ENCODE data around the gene RUNDC3A.

Gene RUNDC3A

DNA sequence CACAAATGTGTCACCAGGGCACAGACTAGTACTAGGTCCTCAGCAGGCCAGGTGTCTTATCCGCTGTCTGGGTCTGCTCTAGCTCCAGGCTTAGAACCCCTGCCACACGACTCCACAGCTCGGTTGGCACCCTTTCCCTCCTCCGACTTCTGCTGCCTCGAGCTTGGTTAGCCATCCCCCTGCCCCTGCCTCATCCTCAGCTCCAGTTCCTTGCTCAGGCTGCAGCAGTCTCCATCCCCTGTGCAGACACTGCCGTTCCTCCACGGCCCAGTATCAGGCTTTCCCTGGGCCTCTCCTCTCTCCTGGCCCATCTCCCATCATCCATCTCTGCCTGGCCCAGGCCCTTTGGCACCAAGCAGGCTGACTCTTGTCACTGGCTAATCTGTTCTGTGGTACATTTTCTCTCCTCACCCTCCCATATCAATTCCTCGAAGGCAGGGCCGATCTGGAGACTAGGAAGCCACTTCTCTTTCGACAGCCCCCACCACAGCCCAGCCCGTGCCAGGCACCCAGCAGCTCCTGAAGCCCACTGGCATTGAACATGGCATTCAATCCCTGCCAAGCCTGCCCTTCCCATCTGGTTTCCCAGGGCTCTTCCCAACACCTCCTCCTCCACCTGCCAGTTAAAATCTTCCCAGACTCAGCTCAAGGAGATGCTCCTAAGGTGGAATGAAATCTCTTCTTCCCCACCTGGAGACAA, 35.3 kb downstream of the RUNDC3A start:
- no peaks in the 10 kb centered on the region for H3K36me3 ChIP-seq (ENCODE audit: insufficient read depth, low read length)
- H3K4me2 ChIP-seq (ENCODE audit: low read length): no peak overlapping the region
- no peaks in the 10 kb centered on the region; the same call in 1 of the 2 replicates for H3F3A ChIP-seq (ENCODE audit: insufficient read depth, low read length)
- H3K79me2 ChIP-seq (ENCODE audit: insufficient read depth, low read length): no peaks in the 10 kb centered on the region
- no peak overlapping the region for H3K4me3 ChIP-seq (ENCODE audit: low read depth, low read length, poor library complexity, severe bottlenecking)
- H3K27ac ChIP-seq (ENCODE audit: low read depth, low read length, poor library complexity, severe bottlenecking): no peak overlapping the region
- H3K9ac ChIP-seq (ENCODE audit: low read length): no peak overlapping the region
- no peaks in the 10 kb centered on the region for H3K27me3 ChIP-seq (ENCODE audit: insufficient read depth, low read length)
- no peaks in the 10 kb centered on the region for H3K9me3 ChIP-seq (ENCODE audit: low read length)
- H3K9me2 ChIP-seq (ENCODE audit: low read depth, low read length): no peaks in the 10 kb centered on the region
- H3K4me1 ChIP-seq (ENCODE audit: insufficient read depth, low read length, severe bottlenecking): peaks cover 39% of the 10 kb centered on the region
- TF ChIP-seq EZH2 (IDR thresholded peaks at IDR 0.05; ENCODE audit: borderline replicate concordance, low read length) (no peak), CTCF (IDR thresholded peaks at IDR 0.05; ENCODE audit: low read length) (no peak)
- no peak overlapping the region for H2AFZ ChIP-seq (ENCODE audit: low read length)
- no peaks in the 10 kb centered on the region for H4K20me1 ChIP-seq (ENCODE audit: insufficient read depth, low read length)

DNA sequence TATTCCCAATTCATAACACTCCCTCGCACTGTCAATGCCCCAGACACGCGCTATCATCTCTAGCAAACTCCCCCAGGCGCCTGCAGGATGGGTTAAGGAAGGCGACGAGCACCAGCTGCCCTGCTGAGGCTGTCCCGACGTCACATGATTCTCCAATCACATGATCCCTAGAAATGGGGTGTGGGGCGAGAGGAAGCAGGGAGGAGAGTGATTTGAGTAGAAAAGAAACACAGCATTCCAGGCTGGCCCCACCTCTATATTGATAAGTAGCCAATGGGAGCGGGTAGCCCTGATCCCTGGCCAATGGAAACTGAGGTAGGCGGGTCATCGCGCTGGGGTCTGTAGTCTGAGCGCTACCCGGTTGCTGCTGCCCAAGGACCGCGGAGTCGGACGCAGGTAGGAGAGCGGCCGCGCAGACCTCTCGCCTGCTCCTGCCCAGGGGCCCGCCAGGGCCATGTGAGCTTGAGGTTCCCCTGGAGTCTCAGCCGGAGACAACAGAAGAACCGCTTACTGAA, 36.6 kb downstream of the RUNDC3A start, which contains the start of gene GRN:
Gene GRN, plus strand, starts transcription at position 364 of the 515 bp plus-strand sequence. CDS start 3,863 bp downstream, outside the sequence.
- H3K4me1 ChIP-seq (ENCODE audit: insufficient read depth, low read length, severe bottlenecking): peaks cover 39% of the 10 kb centered on the region
- H3K9ac ChIP-seq (ENCODE audit: low read length): peak within 1 kb of the TSS; percentile 60
- no peak within 1 kb of the TSS for H2AFZ ChIP-seq (ENCODE audit: low read length)
- no peaks in the 10 kb centered on the region for H3K79me2 ChIP-seq (ENCODE audit: insufficient read depth, low read length)
- no peaks in the 10 kb centered on the region for H4K20me1 ChIP-seq (ENCODE audit: insufficient read depth, low read length)
- H3K27ac ChIP-seq (ENCODE audit: low read depth, low read length, poor library complexity, severe bottlenecking): no peak within 1 kb of the TSS
- no peaks in the 10 kb centered on the region for H3K27me3 ChIP-seq (ENCODE audit: insufficient read depth, low read length)
- no peaks in the 10 kb centered on the region for H3K9me3 ChIP-seq (ENCODE audit: low read length)
- H3F3A ChIP-seq (ENCODE audit: insufficient read depth, low read length): no peaks in the 10 kb centered on the region; the same call in 1 of the 2 replicates
- TF ChIP-seq CTCF (IDR thresholded peaks at IDR 0.05; ENCODE audit: low read length) (no peak), EZH2 (IDR thresholded peaks at IDR 0.05; ENCODE audit: borderline replicate concordance, low read length) (no peak)
- H3K36me3 ChIP-seq (ENCODE audit: insufficient read depth, low read length): no peaks in the 10 kb centered on the region
- H3K4me3 ChIP-seq (ENCODE audit: low read depth, low read length, poor library complexity, severe bottlenecking): peak within 1 kb of the TSS; percentile 68
- peak within 1 kb of the TSS; percentile 89 for H3K4me2 ChIP-seq (ENCODE audit: low read length)
- H3K9me2 ChIP-seq (ENCODE audit: low read depth, low read length): no peaks in the 10 kb centered on the region

- H3K27ac ChIP-seq (ENCODE audit: low read depth, low read length, poor library complexity, severe bottlenecking): no peak overlapping the region
- no peak overlapping the region for H2AFZ ChIP-seq (ENCODE audit: low read length)
- no peaks in the 10 kb centered on the region; the same call in 1 of the 2 replicates for H3F3A ChIP-seq (ENCODE audit: insufficient read depth, low read length)
- peak overlapping the region; percentile 89 for H3K4me2 ChIP-seq (ENCODE audit: low read length)
- H3K9ac ChIP-seq (ENCODE audit: low read length): peak overlapping the region; percentile 60
- no peaks in the 10 kb centered on the region for H3K27me3 ChIP-seq (ENCODE audit: insufficient read depth, low read length)
- no peaks in the 10 kb centered on the region for H3K9me2 ChIP-seq (ENCODE audit: low read depth, low read length)
- no peaks in the 10 kb centered on the region for H3K9me3 ChIP-seq (ENCODE audit: low read length)
- H3K36me3 ChIP-seq (ENCODE audit: insufficient read depth, low read length): no peaks in the 10 kb centered on the region
- no peaks in the 10 kb centered on the region for H4K20me1 ChIP-seq (ENCODE audit: insufficient read depth, low read length)
- no peaks in the 10 kb centered on the region for H3K79me2 ChIP-seq (ENCODE audit: insufficient read depth, low read length)
- TF ChIP-seq EZH2 (IDR thresholded peaks at IDR 0.05; ENCODE audit: borderline replicate concordance, low read length) (no peak), CTCF (IDR thresholded peaks at IDR 0.05; ENCODE audit: low read length) (peak; percentile 91)
- peak overlapping the region; percentile 68 for H3K4me3 ChIP-seq (ENCODE audit: low read depth, low read length, poor library complexity, severe bottlenecking)
- H3K4me1 ChIP-seq (ENCODE audit: insufficient read depth, low read length, severe bottlenecking): peaks cover 39% of the 10 kb centered on the region
These were observed 37.1 kb downstream of the RUNDC3A start for GRCh38 chr17:44345454-44346026.

Measured in OCI-LY1 (cell line).